NK-92 (cell line): ENCODE measurements around the gene GLE1.

Experiments used
- DNase-seq: peaks from one replicate; lab custom pipeline; 2025; ENCODE audit not compliant: unreplicated experiment; lab: John Stamatoyannopoulos, UW

Gene GLE1

GRCh38 chr9:128587453-128587852 lies 82.9 kb downstream of the GLE1 start:
- DNase-seq = no peak

- no peak for DNase-seq
Observed at GRCh38 chr9:128588581-128589233, 84.2 kb downstream of the GLE1 start.
